SK-N-SH (cell line): ENCODE data around the gene SLC6A13. TPM values are rescaled to one million over a fixed set of nuclear protein-coding genes. Genes with fewer than 3 reads are reported as not detected.

Experiments used
- CTCF ChIA-PET: fragments of 300-600, 350-600 bp; formaldehyde crosslinking; extraction: SDS; loops from one replicate; lab custom pipeline; 2021; lab: Yijun Ruan, JAX
- POLR2A ChIA-PET: fragments of 350-600 bp; sonication (Branson Sonifier 250); formaldehyde crosslinking; extraction: SDS; loops from one replicate; lab custom pipeline; 2020; ENCODE audit warnings: antibody characterized with exemption, inconsistent platforms; lab: Yijun Ruan, JAX
- DNase-seq: peaks from one replicate; pipeline ENCODE4 v3.0.0; 2012
- H2AFZ ChIP-seq: fragments of 200-600 bp; sonication (generic); 2 replicates; pipeline ENCODE4 v1.8.1; 2016; ENCODE audit warnings: antibody characterized with exemption, mild to moderate bottlenecking, low read depth
- H3F3A ChIP-seq: fragments of 200-600 bp; sonication (generic); replicated peaks from 2 replicates; pipeline ENCODE3; 2016; ENCODE audit warnings: antibody characterized with exemption, mild to moderate bottlenecking; ENCODE audit not compliant: insufficient read depth
- H3K27ac ChIP-seq, 2 experiments: fragments of 200-500 bp in 1 of 2; fragments of 200-600 bp in 1 of 2; sonication (Bioruptor generic) in 1 of 2; sonication (generic), shearing (Covaris generic) in 1 of 2; 2 replicates each; pipeline versions ENCODE4 v1.5.1 to v1.6.1; 2014 to 2016; ENCODE audit warnings: low read depth in 2 of 2, inconsistent platforms in 1 of 2, low read length in 1 of 2, mild to moderate bottlenecking in 1 of 2, mixed read lengths in 1 of 2
- H3K27me3 ChIP-seq: fragments of 200-600 bp; sonication (generic), shearing (Covaris generic); 2 replicates; pipeline ENCODE4 v1.6.1; 2016; ENCODE audit warnings: mixed run types; ENCODE audit not compliant: insufficient read depth
- H3K36me3 ChIP-seq, 2 experiments: fragments of 200-500 bp in 1 of 2; fragments of 200-600 bp in 1 of 2; sonication (Bioruptor generic) in 1 of 2; sonication (generic) in 1 of 2; replicated peaks in 1 of 2; 2 replicates each; pipeline versions ENCODE3 to v1.5.1; 2014 to 2016; ENCODE audit warnings: low read length in 1 of 2, mild to moderate bottlenecking in 1 of 2; ENCODE audit not compliant: insufficient read depth in 2 of 2, control insufficient read depth in 1 of 2
- H3K4me1 ChIP-seq, 2 experiments: fragments of 200-500 bp in 1 of 2; fragments of 200-600 bp in 1 of 2; sonication (Bioruptor generic) in 1 of 2; sonication (generic), shearing (Covaris generic) in 1 of 2; 2 replicates each; pipeline versions ENCODE4 v1.5.1 to v1.6.1; 2014 to 2016; ENCODE audit warnings: low read depth in 1 of 2, low read length in 1 of 2, mixed run types in 1 of 2; ENCODE audit not compliant: insufficient read depth in 2 of 2, control insufficient read depth in 1 of 2
- H3K4me2 ChIP-seq: fragments of 200-600 bp; sonication (generic), shearing (Covaris generic); 2 replicates; pipeline ENCODE4 v1.6.1; 2017; ENCODE audit warnings: mixed run types
- H3K4me3 ChIP-seq, 2 experiments: fragments of 200-500 bp in 1 of 2; fragments of 200-600 bp in 1 of 2; sonication (Bioruptor generic) in 1 of 2; sonication (generic), shearing (Covaris generic) in 1 of 2; 2 replicates each; pipeline versions ENCODE4 v1.5.1 to v1.8.1; 2014 to 2016; ENCODE audit warnings: low read depth in 2 of 2, inconsistent platforms in 1 of 2, low read length in 1 of 2, mild to moderate bottlenecking in 1 of 2, mixed read lengths in 1 of 2, moderate library complexity in 1 of 2
- H3K79me2 ChIP-seq: fragments of 200-600 bp; sonication (generic); 2 replicates; pipeline ENCODE4 v1.8.1; 2017; ENCODE audit warnings: mild to moderate bottlenecking; ENCODE audit not compliant: insufficient read depth
- H3K9ac ChIP-seq: fragments of 200-600 bp; sonication (generic); 2 replicates; pipeline ENCODE4 v1.6.1; 2017; ENCODE audit warnings: mixed run types
- H3K9me2 ChIP-seq: fragments of 200-600 bp; sonication (generic); 2 replicates; pipeline ENCODE4 v1.6.1; 2017; ENCODE audit warnings: mixed run types
- H3K9me3 ChIP-seq: fragments of 200-600 bp; sonication (generic); 2 replicates; pipeline ENCODE4 v1.6.1; 2017; ENCODE audit warnings: mixed run types, mild to moderate bottlenecking, moderate library complexity
- H4K20me1 ChIP-seq: fragments of 200-600 bp; sonication (generic); 2 replicates; pipeline ENCODE4 v1.6.1; 2017; ENCODE audit warnings: mild to moderate bottlenecking, mixed run types; ENCODE audit not compliant: insufficient read depth
- CHD2 ChIP-seq: fragments of 150-350 bp; IDR thresholded peaks from 2 replicates; pipeline ENCODE4 v1.6.1; 2018; ENCODE audit warnings: low read length; ENCODE audit not compliant: partially characterized antibody
- CTCF ChIP-seq: fragments of 200-600 bp; sonication (generic); IDR thresholded peaks from 2 replicates; pipeline ENCODE4 v1.6.1; 2017; ENCODE audit warnings: antibody characterized with exemption, mild to moderate bottlenecking, moderate library complexity
- EZH2phosphoT487 ChIP-seq: fragments of 200-600 bp; sonication (generic); IDR thresholded peaks from 2 replicates; pipeline ENCODE4 v1.6.1; 2017; ENCODE audit warnings: low read depth, mixed run types, mild to moderate bottlenecking, antibody characterized with exemption, moderate library complexity, borderline replicate concordance
- FOSL2 ChIP-seq: IDR thresholded peaks from 2 replicates; pipeline ENCODE4 v1.4.0; 2012; ENCODE audit warnings: low read depth, mild to moderate bottlenecking, moderate library complexity, borderline replicate concordance
- GATA2 ChIP-seq: sonication (generic); formaldehyde crosslinking; IDR thresholded peaks from 2 replicates; pipeline ENCODE4 v1.5.0; 2020; ENCODE audit warnings: mild to moderate bottlenecking, missing genetic modification reagents
- IRF3 ChIP-seq: fragments of 150-350 bp; IDR thresholded peaks from 2 replicates; pipeline ENCODE4 v1.6.1; 2016; ENCODE audit warnings: mild to moderate bottlenecking, low read depth, low read length
- JUND ChIP-seq: IDR thresholded peaks from 2 replicates; pipeline ENCODE4 v1.4.0; 2012
- MEF2A ChIP-seq: IDR thresholded peaks from 2 replicates; pipeline ENCODE4 v1.4.0; 2012; ENCODE audit warnings: low read depth, borderline replicate concordance
- MXI1 ChIP-seq: IDR thresholded peaks from 2 replicates; pipeline ENCODE4 v1.6.1; 2012; ENCODE audit warnings: mild to moderate bottlenecking, low read depth, low read length, improper control_type of control experiment
- POLR2AphosphoS5 ChIP-seq: IDR thresholded peaks from 2 replicates; pipeline ENCODE4 v1.6.1; 2012; ENCODE audit warnings: low read depth, low read length
- RAD21 ChIP-seq: IDR thresholded peaks from 2 replicates; pipeline ENCODE4 v1.6.1; 2012; ENCODE audit warnings: mild to moderate bottlenecking, low read length
- RCOR1 ChIP-seq: fragments of 150-350 bp; IDR thresholded peaks from 2 replicates; pipeline ENCODE4 v1.6.1; 2017; ENCODE audit warnings: antibody characterized with exemption, low read length
- REST ChIP-seq: IDR thresholded peaks from 2 replicates; pipeline ENCODE4 v1.6.1; 2012; ENCODE audit warnings: mild to moderate bottlenecking, low read depth, low read length, moderate library complexity
- SIN3A ChIP-seq: IDR thresholded peaks from 2 replicates; pipeline ENCODE4 v1.6.1; 2012; ENCODE audit warnings: low read depth, mild to moderate bottlenecking, low read length, moderate library complexity, borderline replicate concordance
- SMC3 ChIP-seq: IDR thresholded peaks from 2 replicates; pipeline ENCODE4 v1.6.1; 2012; ENCODE audit warnings: low read depth, low read length, improper control_type of control experiment
- TEAD4 ChIP-seq: IDR thresholded peaks from 2 replicates; pipeline ENCODE4 v1.4.0; 2012; ENCODE audit warnings: mild to moderate bottlenecking, borderline replicate concordance; ENCODE audit not compliant: insufficient read depth
- WGBS: methylation state at CpG from one replicate; pipeline ENCODE4 v1.1.6; 2017; ENCODE audit warnings: low lambda C conversion rate; 5-methylcytosine and 5-hydroxymethylcytosine counted together
- polyA plus RNA-seq, 3 experiments: library from polyadenylated mRNA; depleted of rRNA; stranded (reverse); fragments of >200 nt; gene quantifications; 2 replicates each; pipeline ENCODE4 v1.2.3, GENCODE V29; 2012
- TF ChIP-seq, protein P1 (sequence below): IDR thresholded peaks from 2 replicates; pipeline ENCODE4 v1.4.0; 2012; ENCODE audit warnings: low read depth
- TF ChIP-seq, protein P2 (sequence below): IDR thresholded peaks from 2 replicates; pipeline ENCODE4 v1.4.0; 2012; ENCODE audit warnings: low read depth, borderline replicate concordance
- TF ChIP-seq, protein P3 (sequence below): fragments of 150-350 bp; IDR thresholded peaks from 2 replicates; pipeline ENCODE4 v1.6.1; 2017; ENCODE audit warnings: antibody characterized with exemption, low read length, low read depth, borderline replicate concordance

The SLC6A13 gene
- polyA plus RNA-seq, 1 of the 3 experiments (the other 2 are of a cell fraction), result 0.05 TPM

DNA sequence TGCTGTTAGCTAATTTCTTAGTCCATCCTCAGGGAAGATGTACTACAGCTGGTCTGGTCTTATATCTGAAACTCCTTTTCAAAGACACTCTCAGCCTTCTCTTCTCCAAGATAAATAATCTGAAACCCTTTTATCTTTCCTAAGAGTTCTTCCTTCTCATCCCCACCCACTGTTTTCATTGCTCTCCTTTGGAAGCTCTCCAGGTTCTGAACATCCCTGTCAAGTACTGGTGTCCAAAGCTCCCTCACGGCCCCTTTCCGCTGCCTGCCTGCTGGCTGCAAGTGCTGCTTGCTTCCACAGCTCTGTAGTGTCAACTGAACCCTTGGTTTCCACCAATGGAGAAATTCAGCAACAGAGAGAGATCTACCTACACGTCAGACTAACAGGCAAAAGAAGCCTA, 6.6 kb upstream of the SLC6A13 start:
- no peaks in the 10 kb centered on the region for H3K27me3 ChIP-seq
- DNase-seq, result no peak
- no peaks in the 10 kb centered on the region for H3K9me3 ChIP-seq
- WGBS, result 66% methylated on average over 3 of the region's 3 CpGs
- peaks cover 0 to 4% of the 10 kb centered on the region in 2 experiments for H3K36me3 ChIP-seq
- H3K4me3 ChIP-seq, result no peak overlapping the region
- peaks cover 0 to 12% of the 10 kb centered on the region in 2 experiments; a peak in 1 of 4 replicates for H3K4me1 ChIP-seq
- H3K79me2 ChIP-seq, result no peaks in the 10 kb centered on the region
- no peaks in the 10 kb centered on the region for H3F3A ChIP-seq
- no peak overlapping the region for H3K27ac ChIP-seq
- ChIA-PET CTCF (interaction anchor here (0.9 kb wide), 1 partner anchor 50 kb away, joined by 3 read pairs; no protein-coding TSS in a partner anchor), POLR2A (no interaction called here)
- H2AFZ ChIP-seq, result no peak overlapping the region
- no peak overlapping the region for H3K4me2 ChIP-seq
- H3K9me2 ChIP-seq, result no peaks in the 10 kb centered on the region
- TF ChIP-seq SIN3A, result no peak
- TF ChIP-seq, protein P1, sequence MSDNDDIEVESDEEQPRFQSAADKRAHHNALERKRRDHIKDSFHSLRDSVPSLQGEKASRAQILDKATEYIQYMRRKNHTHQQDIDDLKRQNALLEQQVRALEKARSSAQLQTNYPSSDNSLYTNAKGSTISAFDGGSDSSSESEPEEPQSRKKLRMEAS, result no peak
- no peak for TF ChIP-seq MEF2A
- TF ChIP-seq SMC3, result no peak
- TF ChIP-seq JUND, result no peak
- no peak for TF ChIP-seq FOSL2
- no peak for TF ChIP-seq POLR2AphosphoS5
- no peak for TF ChIP-seq CTCF
- TF ChIP-seq IRF3, result no peak
- no peaks in the 10 kb centered on the region for H4K20me1 ChIP-seq
- H3K9ac ChIP-seq, result no peak overlapping the region

GRCh38 chr12:268483-268840, 5.8 kb upstream of the SLC6A13 start:
- Histone ChIP-seq H3K4me2 (no peak overlapping the region), H2AFZ (no peak overlapping the region), H3K27me3 (no peaks in the 10 kb centered on the region), H3K4me3 (no peak overlapping the region), H3K79me2 (no peaks in the 10 kb centered on the region), H3K27ac (no peak overlapping the region), H3K36me3 (peaks cover 0 to 4% of the 10 kb centered on the region in 2 experiments), H3F3A (no peaks in the 10 kb centered on the region), H3K9me3 (no peaks in the 10 kb centered on the region), H3K4me1 (peaks cover 0 to 12% of the 10 kb centered on the region in 2 experiments; a peak in 1 of 4 replicates), H4K20me1 (no peaks in the 10 kb centered on the region), H3K9ac (no peak overlapping the region), H3K9me2 (no peaks in the 10 kb centered on the region)
- ChIA-PET POLR2A (no interaction called here), CTCF (no interaction called here)
- 47% methylated on average over 7 of the region's 7 CpGs for WGBS
- no peak for DNase-seq
- no peak for TF ChIP-seq MEF2A
- TF ChIP-seq, protein P1, result no peak
- TF ChIP-seq REST, result no peak
- no peak for TF ChIP-seq RCOR1
- TF ChIP-seq JUND, result no peak
- TF ChIP-seq TEAD4, result no peak
- TF ChIP-seq SIN3A, result no peak
- no peak for TF ChIP-seq RAD21
- TF ChIP-seq POLR2AphosphoS5, result no peak
- no peak for TF ChIP-seq CHD2
- TF ChIP-seq, protein P2, sequence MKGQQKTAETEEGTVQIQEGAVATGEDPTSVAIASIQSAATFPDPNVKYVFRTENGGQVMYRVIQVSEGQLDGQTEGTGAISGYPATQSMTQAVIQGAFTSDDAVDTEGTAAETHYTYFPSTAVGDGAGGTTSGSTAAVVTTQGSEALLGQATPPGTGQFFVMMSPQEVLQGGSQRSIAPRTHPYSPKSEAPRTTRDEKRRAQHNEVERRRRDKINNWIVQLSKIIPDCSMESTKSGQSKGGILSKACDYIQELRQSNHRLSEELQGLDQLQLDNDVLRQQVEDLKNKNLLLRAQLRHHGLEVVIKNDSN, result no peak
- TF ChIP-seq, protein P3, sequence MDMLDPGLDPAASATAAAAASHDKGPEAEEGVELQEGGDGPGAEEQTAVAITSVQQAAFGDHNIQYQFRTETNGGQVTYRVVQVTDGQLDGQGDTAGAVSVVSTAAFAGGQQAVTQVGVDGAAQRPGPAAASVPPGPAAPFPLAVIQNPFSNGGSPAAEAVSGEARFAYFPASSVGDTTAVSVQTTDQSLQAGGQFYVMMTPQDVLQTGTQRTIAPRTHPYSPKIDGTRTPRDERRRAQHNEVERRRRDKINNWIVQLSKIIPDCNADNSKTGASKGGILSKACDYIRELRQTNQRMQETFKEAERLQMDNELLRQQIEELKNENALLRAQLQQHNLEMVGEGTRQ, result no peak
- no peak for TF ChIP-seq GATA2 (CRISPR knock-in tag)
- no peak for TF ChIP-seq MXI1
- TF ChIP-seq EZH2phosphoT487, result no peak
